Measurements from ENCODE around the gene SHPK. TPM values are rescaled to one million over a fixed set of nuclear protein-coding genes. Genes with fewer than 3 reads are reported as not detected.
A peak's percentile ranks its signal among the peaks of the same experiment; 100 is the strongest.

The SHPK gene
- total RNA-seq, 1 donor from 2014 or later, result 35.5 TPM

DNA sequence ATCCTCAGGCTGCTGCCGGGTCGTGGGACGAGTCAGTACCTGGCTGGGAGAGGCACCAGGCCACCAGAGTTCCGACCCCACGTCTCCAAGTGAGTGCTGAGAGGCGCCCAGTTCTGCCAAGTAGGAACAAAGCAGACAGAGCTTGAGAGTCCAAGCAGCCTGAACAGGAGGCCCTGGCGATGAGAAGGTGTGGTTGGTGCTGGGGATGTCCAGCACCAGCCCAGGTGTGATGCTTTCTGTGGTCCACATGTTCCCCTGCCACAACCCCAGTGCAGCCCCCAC lies 21.5 kb upstream of the SHPK start:
- no peak overlapping the region for H3K27ac Mint-ChIP-seq (ENCODE audit: unreplicated experiment)

DNA sequence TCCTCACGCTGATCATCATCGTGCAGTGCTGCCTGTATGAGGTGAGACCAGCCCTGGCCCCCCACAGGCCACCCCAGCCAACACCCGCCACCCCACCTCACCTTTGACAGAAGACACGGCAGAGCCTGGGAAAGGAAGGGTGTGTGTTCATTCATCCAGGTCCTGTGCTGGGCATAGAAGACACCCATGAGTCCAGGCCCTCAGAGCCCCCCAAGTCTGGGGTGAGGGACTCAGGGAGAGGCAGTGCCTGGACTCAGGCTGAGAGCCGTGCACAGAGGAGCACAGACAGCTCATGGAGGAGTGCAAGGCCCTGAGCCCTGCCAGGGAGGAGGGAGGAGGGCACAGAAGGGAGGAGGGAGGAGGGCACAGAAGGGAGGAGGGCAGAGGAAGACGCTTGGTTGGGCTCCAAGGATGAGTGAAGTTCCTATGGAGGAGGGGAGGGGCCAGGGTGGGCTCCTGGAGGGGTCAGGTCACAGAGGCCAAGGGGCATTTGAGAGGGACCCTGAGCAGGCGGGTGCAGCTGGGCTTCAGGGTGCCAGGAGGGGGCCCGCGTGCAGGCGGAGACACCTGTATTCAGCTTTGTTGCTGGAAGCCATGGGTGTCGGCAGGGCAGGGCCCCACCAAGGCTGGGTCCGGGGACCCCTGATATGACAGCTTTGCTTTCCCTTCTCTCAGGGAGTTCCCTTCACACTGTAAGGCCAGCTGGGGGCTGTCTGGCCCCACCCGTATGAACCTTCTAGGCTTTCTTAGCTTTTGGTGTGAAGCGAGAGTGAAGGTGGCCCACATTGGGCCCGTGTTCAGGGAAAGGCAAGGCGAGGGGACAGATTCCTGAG lies 20.9 kb upstream of the SHPK start:
- Mint-ChIP-seq H3K27me3 (ENCODE audit: unreplicated experiment) (peaks cover 8% of the 10 kb centered on the region), H3K4me1 (ENCODE audit: low read depth, unreplicated experiment) (no peaks in the 10 kb centered on the region), H3K9me3 (ENCODE audit: unreplicated experiment) (no peaks in the 10 kb centered on the region), H3K27ac (ENCODE audit: unreplicated experiment) (no peak overlapping the region), H3K4me3 (ENCODE audit: unreplicated experiment) (no peak overlapping the region), H3K36me3 (ENCODE audit: unreplicated experiment) (no peaks in the 10 kb centered on the region)
- TF ChIP-seq, protein P1, sequence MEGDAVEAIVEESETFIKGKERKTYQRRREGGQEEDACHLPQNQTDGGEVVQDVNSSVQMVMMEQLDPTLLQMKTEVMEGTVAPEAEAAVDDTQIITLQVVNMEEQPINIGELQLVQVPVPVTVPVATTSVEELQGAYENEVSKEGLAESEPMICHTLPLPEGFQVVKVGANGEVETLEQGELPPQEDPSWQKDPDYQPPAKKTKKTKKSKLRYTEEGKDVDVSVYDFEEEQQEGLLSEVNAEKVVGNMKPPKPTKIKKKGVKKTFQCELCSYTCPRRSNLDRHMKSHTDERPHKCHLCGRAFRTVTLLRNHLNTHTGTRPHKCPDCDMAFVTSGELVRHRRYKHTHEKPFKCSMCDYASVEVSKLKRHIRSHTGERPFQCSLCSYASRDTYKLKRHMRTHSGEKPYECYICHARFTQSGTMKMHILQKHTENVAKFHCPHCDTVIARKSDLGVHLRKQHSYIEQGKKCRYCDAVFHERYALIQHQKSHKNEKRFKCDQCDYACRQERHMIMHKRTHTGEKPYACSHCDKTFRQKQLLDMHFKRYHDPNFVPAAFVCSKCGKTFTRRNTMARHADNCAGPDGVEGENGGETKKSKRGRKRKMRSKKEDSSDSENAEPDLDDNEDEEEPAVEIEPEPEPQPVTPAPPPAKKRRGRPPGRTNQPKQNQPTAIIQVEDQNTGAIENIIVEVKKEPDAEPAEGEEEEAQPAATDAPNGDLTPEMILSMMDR (IDR thresholded peaks at IDR 0.05; ENCODE audit: partially characterized antibody, unreplicated experiment), result no peak
- no peak for DNase-seq

More for the DNA sequence above, 21.5 kb upstream of the SHPK start:
- TF ChIP-seq, protein P1 (IDR thresholded peaks at IDR 0.05; ENCODE audit: partially characterized antibody, unreplicated experiment), result no peak
- no peak overlapping the region for H3K4me3 Mint-ChIP-seq (ENCODE audit: unreplicated experiment)
- H3K9me3 Mint-ChIP-seq (ENCODE audit: unreplicated experiment), result no peaks in the 10 kb centered on the region
- no peaks in the 10 kb centered on the region for H3K4me1 Mint-ChIP-seq (ENCODE audit: low read depth, unreplicated experiment)
- H3K36me3 Mint-ChIP-seq (ENCODE audit: unreplicated experiment), result no peaks in the 10 kb centered on the region
- DNase-seq, result no peak
- H3K27me3 Mint-ChIP-seq (ENCODE audit: unreplicated experiment), result peaks cover 9% of the 10 kb centered on the region

DNA sequence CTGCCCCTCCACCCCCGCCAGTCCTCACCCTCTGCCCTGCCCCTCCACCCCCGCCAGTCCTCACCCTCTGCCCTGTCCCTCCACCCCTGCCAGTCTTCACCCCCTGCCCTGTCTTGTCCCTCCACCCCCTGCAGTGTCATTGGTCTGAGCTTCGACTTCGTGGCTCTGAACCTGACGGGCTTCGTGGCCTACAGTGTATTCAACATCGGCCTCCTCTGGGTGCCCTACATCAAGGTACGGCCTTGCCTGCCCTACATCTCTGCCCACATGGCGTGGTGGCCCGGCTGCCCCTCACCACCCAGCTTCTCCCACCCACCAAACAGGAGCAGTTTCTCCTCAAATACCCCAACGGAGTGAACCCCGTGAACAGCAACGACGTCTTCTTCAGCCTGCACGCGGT lies 20.3 kb upstream of the SHPK start:
- Mint-ChIP-seq H3K9me3 (ENCODE audit: unreplicated experiment) (no peaks in the 10 kb centered on the region), H3K27ac (ENCODE audit: unreplicated experiment) (no peak overlapping the region), H3K4me1 (ENCODE audit: low read depth, unreplicated experiment) (no peaks in the 10 kb centered on the region), H3K36me3 (ENCODE audit: unreplicated experiment) (no peaks in the 10 kb centered on the region), H3K4me3 (ENCODE audit: unreplicated experiment) (no peak overlapping the region), H3K27me3 (ENCODE audit: unreplicated experiment) (peaks cover 8% of the 10 kb centered on the region)
- TF ChIP-seq, protein P1 (IDR thresholded peaks at IDR 0.05; ENCODE audit: partially characterized antibody, unreplicated experiment), result no peak
- DNase-seq, result no peak

DNA sequence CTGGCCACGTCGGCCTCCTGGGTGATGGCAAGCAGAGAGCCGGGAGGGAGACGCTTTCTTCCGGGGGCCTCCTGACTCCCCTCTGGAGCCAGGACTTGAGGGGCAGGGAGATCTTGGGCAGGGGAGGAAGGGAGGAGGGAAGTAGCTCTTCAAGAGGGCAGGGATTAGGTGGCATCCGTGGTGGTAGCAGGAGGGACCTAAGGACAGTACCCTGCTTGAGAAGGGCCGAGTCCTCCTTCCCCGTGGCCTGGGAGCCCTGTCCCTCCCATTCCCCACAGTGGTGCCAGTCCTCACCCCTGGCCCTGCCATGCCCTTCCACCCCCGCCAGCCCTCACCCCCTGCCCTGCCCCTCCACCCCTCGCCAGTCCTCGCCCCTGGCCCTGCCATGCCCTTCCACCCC lies 19.7 kb upstream of the SHPK start:
- no peaks in the 10 kb centered on the region for H3K9me3 Mint-ChIP-seq (ENCODE audit: unreplicated experiment)
- peaks cover 8% of the 10 kb centered on the region for H3K27me3 Mint-ChIP-seq (ENCODE audit: unreplicated experiment)
- H3K27ac Mint-ChIP-seq (ENCODE audit: unreplicated experiment), result no peak overlapping the region
- H3K36me3 Mint-ChIP-seq (ENCODE audit: unreplicated experiment), result no peaks in the 10 kb centered on the region
- no peaks in the 10 kb centered on the region for H3K4me1 Mint-ChIP-seq (ENCODE audit: low read depth, unreplicated experiment)
- DNase-seq, result no peak
- TF ChIP-seq, protein P1 (IDR thresholded peaks at IDR 0.05; ENCODE audit: partially characterized antibody, unreplicated experiment), result no peak
- H3K4me3 Mint-ChIP-seq (ENCODE audit: unreplicated experiment), result no peak overlapping the region

DNA sequence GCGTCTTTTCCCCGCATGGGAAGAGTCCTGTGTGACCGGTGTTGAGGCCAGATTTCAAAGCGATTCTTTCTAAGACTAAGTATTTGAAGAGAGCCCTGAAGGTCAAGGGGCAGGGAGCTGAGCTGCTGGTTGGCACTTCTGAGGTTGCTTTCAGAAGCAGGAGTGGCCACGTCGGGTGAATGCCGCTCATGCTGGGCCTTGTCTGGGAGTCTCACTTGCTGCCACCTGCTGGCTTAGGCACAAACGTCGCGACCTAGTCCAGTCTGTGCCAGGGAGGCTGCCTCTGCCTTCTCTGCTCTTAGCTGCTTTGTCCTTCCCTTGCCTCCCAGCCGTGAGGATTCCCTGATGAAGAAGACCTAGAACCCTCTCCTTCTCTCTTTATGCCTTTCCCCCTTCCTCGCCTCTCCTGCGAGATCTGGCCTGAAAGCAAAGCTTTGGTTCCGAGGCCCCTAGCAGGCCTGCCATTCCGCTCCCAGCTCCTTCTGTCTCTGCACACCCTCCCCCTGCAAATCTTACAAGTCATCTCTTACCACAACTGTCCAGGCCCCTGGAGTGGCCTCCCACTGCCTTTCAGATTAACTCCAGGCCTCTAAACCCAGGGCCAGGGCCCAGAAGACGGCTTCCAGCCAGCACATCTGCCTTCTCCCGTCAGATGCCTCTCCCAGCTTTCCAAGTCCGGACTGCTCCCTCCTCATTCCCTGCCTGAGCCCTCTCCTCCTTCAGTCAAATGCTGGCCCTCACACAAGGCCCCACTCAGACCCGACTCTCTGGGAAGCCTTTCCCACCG lies 11.9 kb upstream of the SHPK start:
- Mint-ChIP-seq H3K27ac (ENCODE audit: unreplicated experiment) (peak overlapping the region; percentile 78), H3K4me3 (ENCODE audit: unreplicated experiment) (no peak overlapping the region), H3K9me3 (ENCODE audit: unreplicated experiment) (peaks cover 5% of the 10 kb centered on the region), H3K27me3 (ENCODE audit: unreplicated experiment) (no peaks in the 10 kb centered on the region), H3K36me3 (ENCODE audit: unreplicated experiment) (no peaks in the 10 kb centered on the region), H3K4me1 (ENCODE audit: low read depth, unreplicated experiment) (no peaks in the 10 kb centered on the region)
- peak; percentile 80 for DNase-seq
- TF ChIP-seq, protein P1 (IDR thresholded peaks at IDR 0.05; ENCODE audit: partially characterized antibody, unreplicated experiment), result peak; percentile 35

Data from glutamatergic neuron (in vitro differentiated cells).